Measurements from ENCODE around the gene C1QB. TPM values are rescaled to one million over a fixed set of nuclear protein-coding genes. Genes with fewer than 3 reads are reported as not detected.
A peak's percentile ranks its signal among the peaks of the same experiment; 100 is the strongest.

The C1QB gene
- total RNA-seq, 1 experiment from 2014 or later: not detected

DNA sequence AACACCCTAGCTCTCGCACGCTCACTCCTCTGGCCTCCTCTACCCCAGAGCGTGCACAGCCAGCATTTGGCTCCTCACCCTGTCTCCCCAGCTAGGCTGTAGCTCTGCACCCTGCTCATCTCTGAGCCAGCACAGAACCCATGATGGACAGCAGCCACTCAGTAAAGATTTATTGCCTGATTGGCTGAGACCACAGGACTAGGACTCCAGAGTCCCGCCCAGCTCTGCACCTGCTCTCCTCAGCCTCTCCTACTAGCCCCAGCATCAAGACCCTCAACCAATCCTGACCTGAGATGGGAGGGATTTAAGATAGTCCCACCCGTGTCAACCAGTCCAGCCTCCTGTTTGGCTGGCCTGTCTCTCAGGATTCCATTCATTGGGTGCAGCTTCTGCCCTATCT, 9.3 kb downstream of the C1QB start:
- intact Hi-C loops (cut with micrococcal nuclease; ENCODE audit: unreplicated experiment): no loop called here
- Histone ChIP-seq H3K4me3 (no peak overlapping the region), H3K27ac (no peak overlapping the region), H3K9me2 (ENCODE audit: insufficient read depth) (no peaks in the 10 kb centered on the region), H3K9me3 (ENCODE audit: insufficient read depth, low read depth) (no peaks in the 10 kb centered on the region), H3K4me2 (no peak overlapping the region), H3K79me2 (ENCODE audit: low read depth) (no peaks in the 10 kb centered on the region), H4K20me1 (ENCODE audit: insufficient read depth) (no peaks in the 10 kb centered on the region), H3K4me1 (replicated peaks; ENCODE audit: insufficient read depth) (no peaks in the 10 kb centered on the region), H2AFZ (no peak overlapping the region), H3K36me3 (ENCODE audit: low read depth) (no peaks in the 10 kb centered on the region), H3F3A (ENCODE audit: insufficient read depth, low read depth) (no peaks in the 10 kb centered on the region), H3K27me3 (ENCODE audit: insufficient read depth, low read depth) (peaks cover 14% of the 10 kb centered on the region)
- POLR2A ChIA-PET (ENCODE audit: unreplicated experiment): no interaction called here
- CTCF ChIA-PET: no interaction called here
- BruUV-seq (replicated peaks): no TSS peak
- TF ChIP-seq, protein P1, sequence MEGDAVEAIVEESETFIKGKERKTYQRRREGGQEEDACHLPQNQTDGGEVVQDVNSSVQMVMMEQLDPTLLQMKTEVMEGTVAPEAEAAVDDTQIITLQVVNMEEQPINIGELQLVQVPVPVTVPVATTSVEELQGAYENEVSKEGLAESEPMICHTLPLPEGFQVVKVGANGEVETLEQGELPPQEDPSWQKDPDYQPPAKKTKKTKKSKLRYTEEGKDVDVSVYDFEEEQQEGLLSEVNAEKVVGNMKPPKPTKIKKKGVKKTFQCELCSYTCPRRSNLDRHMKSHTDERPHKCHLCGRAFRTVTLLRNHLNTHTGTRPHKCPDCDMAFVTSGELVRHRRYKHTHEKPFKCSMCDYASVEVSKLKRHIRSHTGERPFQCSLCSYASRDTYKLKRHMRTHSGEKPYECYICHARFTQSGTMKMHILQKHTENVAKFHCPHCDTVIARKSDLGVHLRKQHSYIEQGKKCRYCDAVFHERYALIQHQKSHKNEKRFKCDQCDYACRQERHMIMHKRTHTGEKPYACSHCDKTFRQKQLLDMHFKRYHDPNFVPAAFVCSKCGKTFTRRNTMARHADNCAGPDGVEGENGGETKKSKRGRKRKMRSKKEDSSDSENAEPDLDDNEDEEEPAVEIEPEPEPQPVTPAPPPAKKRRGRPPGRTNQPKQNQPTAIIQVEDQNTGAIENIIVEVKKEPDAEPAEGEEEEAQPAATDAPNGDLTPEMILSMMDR (conservative IDR thresholded peaks at IDR 0.05): no peak
- TF ChIP-seq EZH2 (IDR thresholded peaks at IDR 0.05; ENCODE audit: low read depth): no peak
- no peak for DNase-seq

DNA sequence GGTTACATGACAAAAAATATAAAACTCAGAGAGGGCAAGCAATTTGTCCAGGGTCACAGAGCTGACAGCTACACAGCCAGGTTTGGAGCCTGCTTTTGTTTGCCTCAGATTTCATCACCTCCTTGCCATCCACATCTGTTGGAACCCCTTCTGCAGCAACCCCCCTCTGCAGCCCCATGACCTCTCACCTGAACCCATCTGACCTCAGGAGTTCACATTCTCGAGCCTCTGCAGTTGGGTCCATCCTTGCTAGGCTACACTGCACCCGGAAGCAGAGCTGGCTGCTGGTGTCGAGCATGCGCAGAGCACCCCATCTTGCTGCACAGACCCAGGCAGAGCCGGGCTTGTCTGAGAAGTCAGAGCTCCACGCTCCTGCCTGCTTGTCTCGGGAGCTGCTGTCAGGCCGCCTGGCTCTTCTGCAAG, 10.0 kb downstream of the C1QB start:
- no peaks in the 10 kb centered on the region for H3K4me1 ChIP-seq (replicated peaks; ENCODE audit: insufficient read depth)
- H3K9me2 ChIP-seq (ENCODE audit: insufficient read depth): no peaks in the 10 kb centered on the region
- CTCF ChIA-PET: no interaction called here
- DNase-seq: no peak
- peaks cover 7% of the 10 kb centered on the region; the same call in 1 of the 2 replicates for H3K27me3 ChIP-seq (ENCODE audit: insufficient read depth, low read depth)
- no peak overlapping the region for H2AFZ ChIP-seq
- no peaks in the 10 kb centered on the region for H4K20me1 ChIP-seq (ENCODE audit: insufficient read depth)
- no peak overlapping the region for H3K4me3 ChIP-seq
- no peaks in the 10 kb centered on the region for H3K9me3 ChIP-seq (ENCODE audit: insufficient read depth, low read depth)
- H3K79me2 ChIP-seq (ENCODE audit: low read depth): no peaks in the 10 kb centered on the region
- no peak overlapping the region for H3K4me2 ChIP-seq
- TF ChIP-seq EZH2 (IDR thresholded peaks at IDR 0.05; ENCODE audit: low read depth): no peak
- TF ChIP-seq, protein P1 (conservative IDR thresholded peaks at IDR 0.05): no peak
- H3F3A ChIP-seq (ENCODE audit: insufficient read depth, low read depth): no peaks in the 10 kb centered on the region
- no peaks in the 10 kb centered on the region for H3K36me3 ChIP-seq (ENCODE audit: low read depth)
- H3K27ac ChIP-seq: no peak overlapping the region
- no TSS peak for BruUV-seq (replicated peaks)
- POLR2A ChIA-PET (ENCODE audit: unreplicated experiment): no interaction called here
- intact Hi-C loops (cut with micrococcal nuclease; ENCODE audit: unreplicated experiment): no loop called here

DNA sequence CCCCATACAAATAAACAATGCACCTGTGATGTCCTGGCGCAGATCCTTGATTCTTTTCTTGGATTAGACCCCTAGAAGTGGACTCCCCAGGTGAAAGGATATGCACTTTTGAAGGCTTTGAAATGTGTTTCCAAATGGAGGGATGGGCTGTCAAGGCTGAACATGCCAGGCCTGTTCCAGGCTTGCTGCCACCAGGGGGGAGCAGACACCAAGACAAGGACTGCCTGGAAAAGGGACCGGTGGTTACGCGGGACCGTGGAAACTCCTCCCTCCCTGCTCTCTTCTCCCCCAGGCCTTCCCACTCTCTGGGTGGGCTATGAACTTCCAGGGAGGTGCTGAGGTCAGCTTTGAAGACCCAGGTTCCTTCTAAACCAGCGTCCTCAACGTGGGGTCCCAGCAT, 12.7 kb downstream of the C1QB start:
- no TSS peak for BruUV-seq (replicated peaks)
- intact Hi-C loops (cut with micrococcal nuclease; ENCODE audit: unreplicated experiment): loop anchor here (1.0 to 2.0 kb wide), 2 partner anchors 265 to 299 kb away; no protein-coding TSS in a partner anchor
- ChIA-PET CTCF (interaction anchor here (0.6 kb wide), 1 partner anchor 9 kb away, joined by 3 read pairs; no protein-coding TSS in a partner anchor), POLR2A (ENCODE audit: unreplicated experiment) (no interaction called here)
- TF ChIP-seq, protein P1 (conservative IDR thresholded peaks at IDR 0.05): peak; percentile 66
- no peak for TF ChIP-seq EZH2 (IDR thresholded peaks at IDR 0.05; ENCODE audit: low read depth)
- Histone ChIP-seq H3F3A (ENCODE audit: insufficient read depth, low read depth) (no peaks in the 10 kb centered on the region), H3K27ac (no peak overlapping the region), H4K20me1 (ENCODE audit: insufficient read depth) (no peaks in the 10 kb centered on the region), H3K79me2 (ENCODE audit: low read depth) (no peaks in the 10 kb centered on the region), H3K4me3 (no peak overlapping the region), H2AFZ (no peak overlapping the region), H3K36me3 (ENCODE audit: low read depth) (no peaks in the 10 kb centered on the region), H3K4me1 (replicated peaks; ENCODE audit: insufficient read depth) (no peaks in the 10 kb centered on the region), H3K27me3 (ENCODE audit: insufficient read depth, low read depth) (no peaks in the 10 kb centered on the region; the same call in 1 of the 2 replicates), H3K9me2 (ENCODE audit: insufficient read depth) (no peaks in the 10 kb centered on the region), H3K4me2 (no peak overlapping the region), H3K9me3 (ENCODE audit: insufficient read depth, low read depth) (no peaks in the 10 kb centered on the region)
- peak in 1 of 2 experiments; percentile 44 for DNase-seq
